MM.1S (cell line): ENCODE results near the gene HJURP.

Source experiments
- DNase-seq: peaks from one replicate; pipeline ENCODE4 v3.0.0-alpha.2; 2015
- H2AFZ ChIP-seq: fragments of 300-600 bp; sonication (generic); 2 replicates; pipeline ENCODE4 v1.6.0; 2016; ENCODE audit warnings: antibody characterized with exemption, low read length
- H3F3A ChIP-seq: fragments of 300-600 bp; sonication (generic); 2 replicates; pipeline ENCODE4 v1.6.1; 2016; ENCODE audit warnings: mild to moderate bottlenecking, antibody characterized with exemption, low read length, moderate library complexity, mixed read lengths; ENCODE audit not compliant: insufficient read depth
- H3K27ac ChIP-seq: fragments of 300-600 bp; sonication (generic); 2 replicates; pipeline ENCODE4 v1.5.1; 2016; ENCODE audit warnings: mild to moderate bottlenecking, low read length
- H3K27me3 ChIP-seq: fragments of 300-600 bp; sonication (generic); replicated peaks from 2 replicates; pipeline ENCODE4 v1.6.0; 2016; ENCODE audit warnings: low read length; ENCODE audit not compliant: insufficient read depth
- H3K36me3 ChIP-seq: fragments of 300-600 bp; sonication (generic); replicated peaks from 2 replicates; pipeline ENCODE4 v1.6.1; 2016; ENCODE audit warnings: mild to moderate bottlenecking, low read length, mixed read lengths; ENCODE audit not compliant: insufficient read depth
- H3K4me1 ChIP-seq: fragments of 300-600 bp; sonication (generic); 2 replicates; pipeline ENCODE4 v1.6.1; 2016; ENCODE audit warnings: low read length, mixed read lengths
- H3K4me2 ChIP-seq: fragments of 300-600 bp; sonication (generic); 2 replicates; pipeline ENCODE4 v1.6.0; 2016; ENCODE audit warnings: low read depth, low read length
- H3K4me3 ChIP-seq: fragments of 300-600 bp; sonication (generic); 2 replicates; pipeline ENCODE4 v1.5.1; 2016; ENCODE audit warnings: low read length, mixed read lengths
- H3K79me2 ChIP-seq: fragments of 300-600 bp; sonication (generic); 2 replicates; pipeline ENCODE4 v1.6.1; 2016; ENCODE audit warnings: mixed run types, low read length, mixed read lengths
- H3K9ac ChIP-seq: fragments of 300-600 bp; sonication (generic); 2 replicates; pipeline ENCODE4 v1.6.1; 2016; ENCODE audit warnings: low read length, mixed read lengths
- H3K9me2 ChIP-seq: fragments of 300-600 bp; sonication (generic); replicated peaks from 2 replicates; pipeline ENCODE4 v1.6.1; 2016; ENCODE audit warnings: mild to moderate bottlenecking, low read length, mixed read lengths; ENCODE audit not compliant: insufficient read depth
- H3K9me3 ChIP-seq: fragments of 300-600 bp; sonication (generic); replicated peaks from 2 replicates; pipeline ENCODE4 v1.6.1; 2016; ENCODE audit warnings: mild to moderate bottlenecking, low read length, mixed read lengths; ENCODE audit not compliant: insufficient read depth
- H4K20me1 ChIP-seq: fragments of 300-600 bp; sonication (generic); 2 replicates; pipeline ENCODE4 v1.6.1; 2016; ENCODE audit warnings: mild to moderate bottlenecking, low read length, moderate library complexity, mixed read lengths; ENCODE audit not compliant: insufficient read depth
- EZH2 ChIP-seq: fragments of 300-600 bp; sonication (generic); optimal IDR thresholded peaks from 2 replicates; pipeline ENCODE3; 2017; ENCODE audit warnings: low read depth, mild to moderate bottlenecking, antibody characterized with exemption, low read length, mixed read lengths
- EZH2phosphoT487 ChIP-seq: fragments of 300-600 bp; sonication (generic); IDR thresholded peaks from 2 replicates; pipeline ENCODE4 v1.6.1; 2018; ENCODE audit warnings: antibody characterized with exemption, low read length
- TF ChIP-seq, protein P1 (sequence below): fragments of 300-600 bp; sonication (generic); IDR thresholded peaks from 2 replicates; pipeline ENCODE4 v1.5.1; 2016; ENCODE audit warnings: antibody characterized with exemption, low read length, mixed read lengths

The HJURP gene

GRCh38 chr2:233816771-233817170, 37.6 kb downstream of the HJURP start:
- TF ChIP-seq EZH2 (no peak), EZH2phosphoT487 (no peak)
- TF ChIP-seq, protein P1, sequence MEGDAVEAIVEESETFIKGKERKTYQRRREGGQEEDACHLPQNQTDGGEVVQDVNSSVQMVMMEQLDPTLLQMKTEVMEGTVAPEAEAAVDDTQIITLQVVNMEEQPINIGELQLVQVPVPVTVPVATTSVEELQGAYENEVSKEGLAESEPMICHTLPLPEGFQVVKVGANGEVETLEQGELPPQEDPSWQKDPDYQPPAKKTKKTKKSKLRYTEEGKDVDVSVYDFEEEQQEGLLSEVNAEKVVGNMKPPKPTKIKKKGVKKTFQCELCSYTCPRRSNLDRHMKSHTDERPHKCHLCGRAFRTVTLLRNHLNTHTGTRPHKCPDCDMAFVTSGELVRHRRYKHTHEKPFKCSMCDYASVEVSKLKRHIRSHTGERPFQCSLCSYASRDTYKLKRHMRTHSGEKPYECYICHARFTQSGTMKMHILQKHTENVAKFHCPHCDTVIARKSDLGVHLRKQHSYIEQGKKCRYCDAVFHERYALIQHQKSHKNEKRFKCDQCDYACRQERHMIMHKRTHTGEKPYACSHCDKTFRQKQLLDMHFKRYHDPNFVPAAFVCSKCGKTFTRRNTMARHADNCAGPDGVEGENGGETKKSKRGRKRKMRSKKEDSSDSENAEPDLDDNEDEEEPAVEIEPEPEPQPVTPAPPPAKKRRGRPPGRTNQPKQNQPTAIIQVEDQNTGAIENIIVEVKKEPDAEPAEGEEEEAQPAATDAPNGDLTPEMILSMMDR: no peak
- Histone ChIP-seq H3K4me2 (no peak overlapping the region), H3K9me2 (no peaks in the 10 kb centered on the region), H3F3A (no peaks in the 10 kb centered on the region), H3K36me3 (no peaks in the 10 kb centered on the region), H3K4me1 (no peaks in the 10 kb centered on the region), H3K79me2 (no peaks in the 10 kb centered on the region), H3K27me3 (no peaks in the 10 kb centered on the region), H2AFZ (no peak overlapping the region), H3K9ac (no peak overlapping the region), H3K9me3 (no peaks in the 10 kb centered on the region), H3K27ac (no peak overlapping the region), H4K20me1 (no peaks in the 10 kb centered on the region), H3K4me3 (no peak overlapping the region)
- DNase-seq: no peak

DNA sequence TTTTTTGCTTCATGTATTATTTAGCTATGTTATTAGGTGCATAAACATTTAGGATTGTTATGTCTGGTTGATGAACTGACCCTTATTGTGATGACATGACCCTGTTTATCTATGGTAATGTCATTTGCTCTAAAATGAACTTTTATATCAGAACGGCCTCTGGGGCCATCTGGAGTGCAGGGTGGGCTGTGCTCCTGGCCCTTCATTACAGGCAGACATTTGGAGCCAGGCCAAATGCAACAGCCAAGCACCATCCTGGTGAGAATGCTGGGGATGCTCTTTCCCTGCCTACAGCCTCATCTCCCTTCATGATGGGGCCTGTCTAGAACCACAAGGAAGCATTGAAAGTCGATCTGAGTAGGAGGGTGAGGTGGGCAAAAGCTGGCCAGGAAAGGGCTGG, 38.0 kb downstream of the HJURP start:
- no peak overlapping the region for H3K27ac ChIP-seq
- H3K9me3 ChIP-seq: no peaks in the 10 kb centered on the region
- H3F3A ChIP-seq: no peaks in the 10 kb centered on the region
- TF ChIP-seq, protein P1: no peak
- H3K79me2 ChIP-seq: no peaks in the 10 kb centered on the region
- no peaks in the 10 kb centered on the region for H3K9me2 ChIP-seq
- H3K4me3 ChIP-seq: no peak overlapping the region
- H3K27me3 ChIP-seq: no peaks in the 10 kb centered on the region
- H2AFZ ChIP-seq: no peak overlapping the region
- H3K4me2 ChIP-seq: no peak overlapping the region
- H3K4me1 ChIP-seq: no peaks in the 10 kb centered on the region
- no peak overlapping the region for H3K9ac ChIP-seq
- DNase-seq: no peak
- H3K36me3 ChIP-seq: no peaks in the 10 kb centered on the region
- no peaks in the 10 kb centered on the region for H4K20me1 ChIP-seq

GRCh38 chr2:233815861-233816260, 38.5 kb downstream of the HJURP start:
- H3K36me3 ChIP-seq: no peaks in the 10 kb centered on the region
- no peaks in the 10 kb centered on the region for H3F3A ChIP-seq
- H2AFZ ChIP-seq: no peak overlapping the region
- H3K27me3 ChIP-seq: no peaks in the 10 kb centered on the region
- H3K4me2 ChIP-seq: no peak overlapping the region
- no peak for TF ChIP-seq EZH2phosphoT487
- TF ChIP-seq EZH2: no peak
- TF ChIP-seq, protein P1: no peak
- no peak overlapping the region for H3K9ac ChIP-seq
- H3K4me1 ChIP-seq: no peaks in the 10 kb centered on the region
- H3K4me3 ChIP-seq: no peak overlapping the region
- H3K27ac ChIP-seq: no peak overlapping the region
- no peak for DNase-seq
- no peaks in the 10 kb centered on the region for H3K9me3 ChIP-seq
- H4K20me1 ChIP-seq: no peaks in the 10 kb centered on the region
- H3K79me2 ChIP-seq: no peaks in the 10 kb centered on the region
- no peaks in the 10 kb centered on the region for H3K9me2 ChIP-seq
